ENCODE results near the gene GGCX. TPM values are rescaled to one million over a fixed set of nuclear protein-coding genes. Genes with fewer than 3 reads are reported as not detected.

Gene GGCX
- total and polyA plus RNA-seq, 2 of the 13 experiments (the other 11 are each of a cell fraction or from before 2014, with no cell fraction given), result 72.5 to 103 TPM

DNA sequence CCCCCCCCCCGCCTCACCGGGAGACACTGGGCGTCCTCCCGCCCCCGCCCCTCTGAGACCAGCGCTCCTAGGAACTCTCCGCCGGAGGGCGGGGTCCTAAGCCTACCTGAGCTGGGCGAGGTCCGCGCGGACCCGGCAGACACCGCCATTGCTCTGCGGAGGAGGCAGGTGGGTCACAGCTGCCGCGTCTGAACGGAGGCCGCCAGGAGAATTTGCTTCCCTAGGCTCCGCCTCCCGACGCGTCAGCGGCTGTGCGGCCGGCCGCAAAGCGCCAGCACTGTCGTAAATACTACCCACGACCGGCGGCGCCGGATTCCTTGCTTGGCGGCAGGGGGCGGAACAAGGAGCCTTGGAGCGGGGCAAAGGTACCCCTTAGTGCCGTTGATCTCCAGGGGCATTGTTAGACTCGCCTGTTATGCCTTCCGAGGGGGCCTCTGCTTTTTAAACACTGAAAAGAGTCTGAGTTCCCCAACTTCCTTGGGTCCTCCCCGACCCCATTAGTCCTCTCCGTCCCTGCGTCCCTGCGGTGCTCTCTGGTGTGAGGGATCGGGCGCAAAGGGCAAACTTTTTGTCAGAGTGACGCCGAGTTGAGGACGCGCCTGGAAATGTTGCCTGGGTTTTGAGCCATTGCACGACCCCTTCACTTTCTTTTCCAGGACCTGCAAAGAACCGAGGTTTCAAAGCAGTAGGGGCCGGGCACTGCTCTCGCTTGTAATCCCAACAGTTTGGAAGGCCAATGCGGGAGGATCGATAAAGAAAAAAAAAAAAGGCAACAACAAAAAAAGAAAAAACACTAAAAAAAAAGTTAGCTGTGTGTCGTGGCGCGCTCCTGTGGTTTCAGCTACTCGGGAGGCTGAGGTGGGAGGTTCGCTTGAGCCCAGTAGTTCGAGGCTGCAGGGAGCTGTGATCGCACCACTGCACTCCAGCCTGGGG lies at the start of gene GGCX (continued):
- TF ChIP-seq, protein P1, sequence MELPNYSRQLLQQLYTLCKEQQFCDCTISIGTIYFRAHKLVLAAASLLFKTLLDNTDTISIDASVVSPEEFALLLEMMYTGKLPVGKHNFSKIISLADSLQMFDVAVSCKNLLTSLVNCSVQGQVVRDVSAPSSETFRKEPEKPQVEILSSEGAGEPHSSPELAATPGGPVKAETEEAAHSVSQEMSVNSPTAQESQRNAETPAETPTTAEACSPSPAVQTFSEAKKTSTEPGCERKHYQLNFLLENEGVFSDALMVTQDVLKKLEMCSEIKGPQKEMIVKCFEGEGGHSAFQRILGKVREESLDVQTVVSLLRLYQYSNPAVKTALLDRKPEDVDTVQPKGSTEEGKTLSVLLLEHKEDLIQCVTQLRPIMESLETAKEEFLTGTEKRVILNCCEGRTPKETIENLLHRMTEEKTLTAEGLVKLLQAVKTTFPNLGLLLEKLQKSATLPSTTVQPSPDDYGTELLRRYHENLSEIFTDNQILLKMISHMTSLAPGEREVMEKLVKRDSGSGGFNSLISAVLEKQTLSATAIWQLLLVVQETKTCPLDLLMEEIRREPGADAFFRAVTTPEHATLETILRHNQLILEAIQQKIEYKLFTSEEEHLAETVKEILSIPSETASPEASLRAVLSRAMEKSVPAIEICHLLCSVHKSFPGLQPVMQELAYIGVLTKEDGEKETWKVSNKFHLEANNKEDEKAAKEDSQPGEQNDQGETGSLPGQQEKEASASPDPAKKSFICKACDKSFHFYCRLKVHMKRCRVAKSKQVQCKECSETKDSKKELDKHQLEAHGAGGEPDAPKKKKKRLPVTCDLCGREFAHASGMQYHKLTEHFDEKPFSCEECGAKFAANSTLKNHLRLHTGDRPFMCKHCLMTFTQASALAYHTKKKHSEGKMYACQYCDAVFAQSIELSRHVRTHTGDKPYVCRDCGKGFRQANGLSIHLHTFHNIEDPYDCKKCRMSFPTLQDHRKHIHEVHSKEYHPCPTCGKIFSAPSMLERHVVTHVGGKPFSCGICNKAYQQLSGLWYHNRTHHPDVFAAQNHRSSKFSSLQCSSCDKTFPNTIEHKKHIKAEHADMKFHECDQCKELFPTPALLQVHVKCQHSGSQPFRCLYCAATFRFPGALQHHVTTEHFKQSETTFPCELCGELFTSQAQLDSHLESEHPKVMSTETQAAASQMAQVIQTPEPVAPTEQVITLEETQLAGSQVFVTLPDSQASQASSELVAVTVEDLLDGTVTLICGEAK (IDR thresholded peaks at IDR 0.05), result no peak
- TF ChIP-seq, protein P1 (CRISPR knock-in tag; IDR thresholded peaks at IDR 0.05), result peak; percentile 81; the same call in 1 of the 2 replicates
- TF ChIP-seq SALL2 (CRISPR knock-in tag; IDR thresholded peaks at IDR 0.05), result peak; percentile 78
- TF ChIP-seq, protein P2, sequence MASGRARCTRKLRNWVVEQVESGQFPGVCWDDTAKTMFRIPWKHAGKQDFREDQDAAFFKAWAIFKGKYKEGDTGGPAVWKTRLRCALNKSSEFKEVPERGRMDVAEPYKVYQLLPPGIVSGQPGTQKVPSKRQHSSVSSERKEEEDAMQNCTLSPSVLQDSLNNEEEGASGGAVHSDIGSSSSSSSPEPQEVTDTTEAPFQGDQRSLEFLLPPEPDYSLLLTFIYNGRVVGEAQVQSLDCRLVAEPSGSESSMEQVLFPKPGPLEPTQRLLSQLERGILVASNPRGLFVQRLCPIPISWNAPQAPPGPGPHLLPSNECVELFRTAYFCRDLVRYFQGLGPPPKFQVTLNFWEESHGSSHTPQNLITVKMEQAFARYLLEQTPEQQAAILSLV (CRISPR knock-in tag; IDR thresholded peaks at IDR 0.05; ENCODE audit: borderline replicate concordance), result peak; percentile 74; the same call in 1 of the 2 replicates
- TF ChIP-seq ZNF598 (CRISPR knock-in tag; IDR thresholded peaks at IDR 0.05; ENCODE audit: borderline replicate concordance), result peak; percentile 95
- TF ChIP-seq, protein P3, sequence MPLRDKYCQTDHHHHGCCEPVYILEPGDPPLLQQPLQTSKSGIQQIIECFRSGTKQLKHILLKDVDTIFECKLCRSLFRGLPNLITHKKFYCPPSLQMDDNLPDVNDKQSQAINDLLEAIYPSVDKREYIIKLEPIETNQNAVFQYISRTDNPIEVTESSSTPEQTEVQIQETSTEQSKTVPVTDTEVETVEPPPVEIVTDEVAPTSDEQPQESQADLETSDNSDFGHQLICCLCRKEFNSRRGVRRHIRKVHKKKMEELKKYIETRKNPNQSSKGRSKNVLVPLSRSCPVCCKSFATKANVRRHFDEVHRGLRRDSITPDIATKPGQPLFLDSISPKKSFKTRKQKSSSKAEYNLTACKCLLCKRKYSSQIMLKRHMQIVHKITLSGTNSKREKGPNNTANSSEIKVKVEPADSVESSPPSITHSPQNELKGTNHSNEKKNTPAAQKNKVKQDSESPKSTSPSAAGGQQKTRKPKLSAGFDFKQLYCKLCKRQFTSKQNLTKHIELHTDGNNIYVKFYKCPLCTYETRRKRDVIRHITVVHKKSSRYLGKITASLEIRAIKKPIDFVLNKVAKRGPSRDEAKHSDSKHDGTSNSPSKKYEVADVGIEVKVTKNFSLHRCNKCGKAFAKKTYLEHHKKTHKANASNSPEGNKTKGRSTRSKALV (CRISPR knock-in tag; IDR thresholded peaks at IDR 0.05), result no peak; the same call in 1 of the 2 replicates
- peak; percentile 67; the same call in 1 of the 2 replicates for TF ChIP-seq HOXA5 (CRISPR knock-in tag; IDR thresholded peaks at IDR 0.05)
- TF ChIP-seq, protein P4, sequence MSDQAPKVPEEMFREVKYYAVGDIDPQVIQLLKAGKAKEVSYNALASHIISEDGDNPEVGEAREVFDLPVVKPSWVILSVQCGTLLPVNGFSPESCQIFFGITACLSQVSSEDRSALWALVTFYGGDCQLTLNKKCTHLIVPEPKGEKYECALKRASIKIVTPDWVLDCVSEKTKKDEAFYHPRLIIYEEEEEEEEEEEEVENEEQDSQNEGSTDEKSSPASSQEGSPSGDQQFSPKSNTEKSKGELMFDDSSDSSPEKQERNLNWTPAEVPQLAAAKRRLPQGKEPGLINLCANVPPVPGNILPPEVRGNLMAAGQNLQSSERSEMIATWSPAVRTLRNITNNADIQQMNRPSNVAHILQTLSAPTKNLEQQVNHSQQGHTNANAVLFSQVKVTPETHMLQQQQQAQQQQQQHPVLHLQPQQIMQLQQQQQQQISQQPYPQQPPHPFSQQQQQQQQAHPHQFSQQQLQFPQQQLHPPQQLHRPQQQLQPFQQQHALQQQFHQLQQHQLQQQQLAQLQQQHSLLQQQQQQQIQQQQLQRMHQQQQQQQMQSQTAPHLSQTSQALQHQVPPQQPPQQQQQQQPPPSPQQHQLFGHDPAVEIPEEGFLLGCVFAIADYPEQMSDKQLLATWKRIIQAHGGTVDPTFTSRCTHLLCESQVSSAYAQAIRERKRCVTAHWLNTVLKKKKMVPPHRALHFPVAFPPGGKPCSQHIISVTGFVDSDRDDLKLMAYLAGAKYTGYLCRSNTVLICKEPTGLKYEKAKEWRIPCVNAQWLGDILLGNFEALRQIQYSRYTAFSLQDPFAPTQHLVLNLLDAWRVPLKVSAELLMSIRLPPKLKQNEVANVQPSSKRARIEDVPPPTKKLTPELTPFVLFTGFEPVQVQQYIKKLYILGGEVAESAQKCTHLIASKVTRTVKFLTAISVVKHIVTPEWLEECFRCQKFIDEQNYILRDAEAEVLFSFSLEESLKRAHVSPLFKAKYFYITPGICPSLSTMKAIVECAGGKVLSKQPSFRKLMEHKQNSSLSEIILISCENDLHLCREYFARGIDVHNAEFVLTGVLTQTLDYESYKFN (CRISPR knock-in tag; conservative IDR thresholded peaks at IDR 0.05), result peak; percentile 75
- TF ChIP-seq ATAD3A (CRISPR knock-in tag; IDR thresholded peaks at IDR 0.05), result no peak
- 0 out of 2 replicates have a peak, but pooled peaks have one; percentile 49 for TF ChIP-seq PCBP1 (IDR thresholded peaks at IDR 0.05; ENCODE audit: borderline replicate concordance, low read depth, low read length)
- peak; percentile 92 for TF ChIP-seq PHF21A (CRISPR knock-in tag; IDR thresholded peaks at IDR 0.05)
- peak; percentile 52; the same call in 1 of the 2 replicates for TF ChIP-seq ZNF792 (CRISPR knock-in tag; IDR thresholded peaks at IDR 0.05)

Measured in HepG2 (cell line).